ENCODE results near the gene UBTF.
"Not testable (repeated sequence)": the region's sequence is repeated elsewhere in the genome, so short reads cannot be mapped to it uniquely, and the experiment has no call there.

The UBTF gene

DNA sequence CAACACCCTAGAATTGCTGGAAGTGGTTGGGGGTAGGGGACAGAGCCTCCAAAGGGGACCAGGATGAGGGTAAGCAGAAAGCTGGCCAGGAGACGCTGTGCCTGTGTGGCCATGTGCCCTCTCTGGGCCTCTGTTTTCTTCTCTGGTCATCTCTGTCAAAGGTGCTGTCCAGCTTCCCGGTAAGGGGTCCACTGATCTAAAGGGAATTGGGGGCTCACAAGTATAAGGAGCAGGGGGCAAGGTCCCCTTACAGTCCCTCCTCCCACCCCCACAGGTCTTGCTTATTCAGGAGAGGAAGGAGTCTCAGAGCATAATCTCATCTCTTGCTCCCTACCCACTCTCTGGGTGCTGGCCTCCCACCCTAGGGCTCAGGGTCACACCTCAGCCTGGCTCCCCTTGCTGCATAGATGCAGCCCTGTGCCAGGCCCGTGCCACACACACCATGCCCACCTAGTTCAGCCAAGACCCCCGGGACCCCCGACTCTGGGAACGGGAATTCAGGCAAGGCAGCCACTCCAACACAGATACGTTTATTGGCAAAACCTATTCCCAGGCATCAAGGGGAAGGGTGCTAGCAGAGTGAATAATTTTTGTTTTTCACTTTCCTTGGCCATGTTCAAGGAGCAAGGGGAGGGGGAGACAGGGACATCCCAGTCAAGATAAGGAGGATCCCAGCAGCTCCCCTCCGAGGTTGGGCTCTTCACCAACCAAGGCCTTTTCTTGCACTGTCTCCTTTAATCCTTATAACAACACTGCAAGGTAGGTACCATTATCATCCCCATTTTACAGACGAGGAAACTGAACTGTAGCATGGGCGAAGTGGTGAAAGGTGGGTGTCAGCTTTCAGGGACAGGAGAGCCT is 28.6 kb upstream of the UBTF start:
- no peak for DNase-seq (ENCODE audit: low read depth)

DNA sequence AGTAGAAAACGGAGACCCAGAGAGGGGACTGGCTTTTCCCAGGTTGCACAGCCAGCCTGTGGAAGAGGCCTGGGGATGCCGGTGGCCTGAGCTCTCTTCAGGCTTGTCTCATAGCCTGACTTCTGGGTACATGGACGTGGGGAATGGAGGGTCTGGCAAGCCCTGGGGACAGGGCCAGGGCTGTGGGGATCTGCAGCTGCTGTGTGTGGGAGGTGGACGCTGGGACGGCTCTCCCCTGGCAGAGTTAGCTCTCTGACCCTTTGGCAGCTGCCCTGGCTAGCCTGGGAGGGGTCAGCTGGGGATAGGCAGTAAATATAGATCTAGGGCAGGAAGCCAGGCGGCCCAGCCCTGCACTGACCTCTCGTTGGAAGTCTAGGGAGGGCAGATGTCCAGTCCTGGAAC is 28.0 kb upstream of the UBTF start:
- no peak for DNase-seq (ENCODE audit: low read depth)

DNA sequence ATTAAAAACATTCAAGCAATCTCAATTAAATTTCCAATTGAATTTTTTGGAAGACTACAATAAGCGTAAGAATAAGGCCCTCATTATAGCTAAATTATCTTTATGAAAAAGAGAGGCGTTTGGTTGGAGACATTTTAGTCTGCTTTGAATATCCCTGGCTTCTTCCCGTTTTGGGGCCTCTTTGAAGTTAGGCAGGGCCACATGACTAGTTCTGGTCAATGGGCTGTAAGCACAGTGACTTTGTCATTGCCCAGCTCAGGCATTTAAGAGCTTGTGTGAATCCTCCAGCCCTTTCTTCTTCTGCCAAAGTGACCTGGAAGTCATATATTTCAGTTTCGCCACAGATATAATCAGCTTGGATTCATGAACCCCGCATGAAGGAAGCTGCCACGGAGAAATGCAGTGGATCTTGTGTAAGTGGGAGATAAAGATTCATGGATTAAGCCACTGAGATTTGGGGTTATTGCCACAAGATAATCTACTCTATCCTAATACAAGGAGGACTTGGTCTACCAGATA is 21.7 kb upstream of the UBTF start:
- peak; percentile 13 for DNase-seq (ENCODE audit: low read depth)

DNA sequence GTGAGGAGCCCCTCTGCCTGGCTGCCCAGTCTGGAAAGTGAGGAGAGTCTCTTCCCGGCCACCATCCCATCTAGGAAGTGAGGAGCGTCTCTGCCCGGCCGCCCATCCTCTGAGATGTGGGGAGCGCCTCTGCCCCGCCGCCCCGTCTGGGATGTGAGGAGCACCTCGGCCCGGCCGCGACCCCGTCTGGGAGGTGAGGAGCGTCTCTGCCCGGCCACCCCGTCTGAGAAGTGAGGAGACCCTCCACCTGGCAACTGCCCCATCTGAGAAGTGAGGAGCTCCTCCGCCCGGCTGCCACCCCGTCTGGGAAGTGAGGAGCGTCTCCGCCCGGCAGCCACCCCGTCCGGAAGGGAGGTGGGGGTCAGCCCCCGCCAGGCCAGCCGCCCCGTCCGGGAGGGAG is 18.4 kb upstream of the UBTF start:
- not testable (repeated sequence) for DNase-seq (ENCODE audit: low read depth)

DNA sequence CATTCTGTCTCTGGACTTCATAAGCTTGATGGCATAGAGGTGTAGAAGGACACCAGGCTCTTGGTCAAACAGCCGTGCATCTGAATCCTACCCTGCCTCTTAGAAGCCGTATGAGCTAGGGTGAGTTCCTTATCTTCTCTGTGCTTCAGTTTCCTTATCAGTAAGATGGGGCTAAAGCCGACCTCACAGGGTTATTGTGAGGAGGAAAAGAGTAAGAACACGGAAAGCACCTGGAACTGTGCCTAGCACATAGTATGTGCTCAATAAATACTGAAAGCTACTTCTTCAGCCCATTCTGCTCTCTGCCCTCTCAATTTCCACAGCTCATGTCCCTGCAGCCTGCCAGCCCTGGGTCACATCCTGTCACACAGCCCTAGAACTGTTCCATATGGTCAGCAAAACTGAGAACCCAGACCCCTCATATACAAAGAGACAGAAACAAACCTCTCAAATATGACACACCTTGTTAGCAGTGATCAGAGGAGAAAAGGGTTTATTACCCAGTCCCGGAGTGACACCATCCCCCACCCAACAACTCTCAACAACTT is 17.0 kb upstream of the UBTF start:
- DNase-seq (ENCODE audit: low read depth), result no peak

DNA sequence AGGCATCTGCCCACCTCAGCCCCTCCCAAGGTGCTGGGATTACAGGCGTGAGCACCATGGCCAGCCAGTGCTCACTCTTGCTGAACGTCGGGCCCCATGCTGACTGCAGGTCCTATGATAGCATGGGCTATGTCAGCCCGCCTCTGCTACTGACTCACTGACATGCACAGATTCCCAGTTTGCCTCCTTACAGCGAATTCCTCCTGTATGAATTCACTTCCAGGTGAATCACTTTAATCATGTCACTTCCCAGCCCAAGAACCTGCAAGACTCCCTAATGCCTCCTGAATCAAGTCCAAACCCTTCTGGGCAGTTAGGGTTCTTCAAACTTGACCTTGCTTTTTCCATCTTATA is 16.1 kb upstream of the UBTF start:
- DNase-seq (ENCODE audit: low read depth), result peak; percentile 80

DNA sequence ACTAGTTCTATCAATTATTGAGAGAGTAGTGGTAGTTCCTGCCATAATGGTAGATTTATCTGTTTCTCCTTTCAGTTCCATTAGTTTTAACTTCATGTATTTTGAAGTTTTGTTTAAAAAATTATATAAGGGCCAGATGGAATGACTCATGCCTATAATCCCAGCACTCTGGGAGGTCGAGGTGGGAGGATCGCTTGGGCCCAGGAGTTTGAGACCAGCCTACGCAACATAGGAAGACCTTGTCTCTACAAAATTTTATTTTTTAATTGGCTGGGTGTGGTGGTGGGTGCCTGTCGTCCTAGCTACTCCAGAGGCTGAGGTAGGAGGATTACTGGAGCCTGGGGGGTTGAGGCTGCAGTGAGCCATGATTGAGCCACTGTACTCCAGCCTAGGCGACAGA is 14.1 kb upstream of the UBTF start:
- no peak for DNase-seq (ENCODE audit: low read depth)

DNA sequence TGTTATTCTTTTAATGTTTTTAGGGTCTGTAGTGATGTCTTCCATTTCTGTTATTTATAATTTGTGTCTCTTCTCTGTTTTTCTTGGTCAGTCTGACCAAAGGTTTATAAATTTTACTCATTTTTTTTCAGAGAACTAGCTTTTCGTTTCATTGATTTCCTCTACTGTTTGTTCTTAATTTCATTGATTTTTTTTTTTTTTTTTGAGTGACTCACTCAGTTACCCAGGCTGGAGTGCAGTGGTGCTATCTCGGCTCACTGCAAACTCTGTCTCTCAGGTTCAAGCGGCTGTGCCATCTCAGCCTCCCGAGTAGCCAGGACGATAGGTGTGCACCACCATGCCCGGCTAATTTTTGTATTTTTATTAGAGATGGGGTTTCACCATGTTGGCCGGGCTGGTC is 12.6 kb upstream of the UBTF start:
- no peak for DNase-seq (ENCODE audit: low read depth)

DNA sequence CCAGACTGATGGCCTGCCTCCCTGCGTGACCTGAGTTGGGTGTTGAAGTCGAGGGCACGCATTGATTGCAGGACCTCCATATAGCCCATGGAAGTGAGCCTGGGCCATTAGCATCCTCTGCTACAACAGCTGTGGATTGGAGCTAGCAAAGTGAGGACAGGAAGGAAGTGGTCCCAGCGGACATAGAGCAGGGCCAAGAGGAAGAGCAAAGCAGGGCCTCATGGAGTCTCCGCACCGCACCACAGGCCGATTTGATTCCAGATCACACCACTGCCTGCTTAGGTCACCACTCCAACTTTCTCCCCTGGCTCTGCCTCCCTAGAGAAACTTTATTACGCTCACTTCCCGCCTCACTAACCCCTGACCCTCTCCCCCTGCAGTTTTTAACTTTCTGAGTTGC is 10.7 kb upstream of the UBTF start:
- no peak for DNase-seq (ENCODE audit: low read depth)

DNA sequence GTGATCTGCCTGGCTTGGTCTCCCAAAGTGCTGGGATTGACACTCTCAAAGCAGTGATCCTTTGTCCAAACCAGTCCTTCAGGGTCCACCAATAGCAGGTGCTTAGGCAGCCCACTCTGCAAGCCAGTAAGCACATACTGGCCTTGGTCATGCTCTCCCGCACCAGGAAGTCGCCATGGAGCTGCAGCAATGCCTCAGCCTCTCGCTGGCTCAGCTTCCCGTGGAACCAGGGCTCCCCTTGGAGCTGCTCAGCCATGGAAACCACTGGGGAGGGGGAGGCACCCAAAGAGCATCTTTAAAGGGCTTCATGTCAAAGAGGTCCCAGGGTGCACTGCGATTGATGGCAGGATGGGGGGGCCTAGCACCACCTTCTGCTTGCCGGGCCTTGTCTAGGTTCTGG is 9.6 kb upstream of the UBTF start:
- no peak for DNase-seq (ENCODE audit: low read depth)

DNA sequence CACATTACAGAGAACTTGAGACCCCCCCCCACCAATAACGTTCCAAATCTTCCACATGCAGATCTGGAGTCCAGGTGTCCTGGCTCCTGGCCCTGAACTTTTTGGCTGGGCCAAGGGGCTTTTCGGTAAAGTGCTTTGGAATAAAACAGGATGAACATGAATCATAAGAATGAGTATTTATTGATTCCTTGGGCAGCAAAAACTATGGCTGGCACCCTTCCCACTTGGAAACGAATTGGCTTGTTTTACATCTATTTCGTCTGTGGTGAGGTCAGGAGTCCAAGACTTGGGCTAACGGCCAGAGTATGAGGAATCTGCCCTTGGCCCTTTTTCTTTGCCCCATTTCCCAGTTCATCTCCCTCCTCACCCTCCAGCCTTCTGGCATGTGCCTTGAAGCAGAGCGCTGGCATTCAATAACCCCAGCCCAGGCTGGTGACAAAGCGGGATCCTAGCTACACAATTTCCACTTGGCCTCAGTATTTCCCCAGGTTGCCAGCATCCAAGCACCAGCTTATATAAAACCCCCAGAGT is 4.1 kb upstream of the UBTF start:
- DNase-seq (ENCODE audit: low read depth), result no peak

DNA sequence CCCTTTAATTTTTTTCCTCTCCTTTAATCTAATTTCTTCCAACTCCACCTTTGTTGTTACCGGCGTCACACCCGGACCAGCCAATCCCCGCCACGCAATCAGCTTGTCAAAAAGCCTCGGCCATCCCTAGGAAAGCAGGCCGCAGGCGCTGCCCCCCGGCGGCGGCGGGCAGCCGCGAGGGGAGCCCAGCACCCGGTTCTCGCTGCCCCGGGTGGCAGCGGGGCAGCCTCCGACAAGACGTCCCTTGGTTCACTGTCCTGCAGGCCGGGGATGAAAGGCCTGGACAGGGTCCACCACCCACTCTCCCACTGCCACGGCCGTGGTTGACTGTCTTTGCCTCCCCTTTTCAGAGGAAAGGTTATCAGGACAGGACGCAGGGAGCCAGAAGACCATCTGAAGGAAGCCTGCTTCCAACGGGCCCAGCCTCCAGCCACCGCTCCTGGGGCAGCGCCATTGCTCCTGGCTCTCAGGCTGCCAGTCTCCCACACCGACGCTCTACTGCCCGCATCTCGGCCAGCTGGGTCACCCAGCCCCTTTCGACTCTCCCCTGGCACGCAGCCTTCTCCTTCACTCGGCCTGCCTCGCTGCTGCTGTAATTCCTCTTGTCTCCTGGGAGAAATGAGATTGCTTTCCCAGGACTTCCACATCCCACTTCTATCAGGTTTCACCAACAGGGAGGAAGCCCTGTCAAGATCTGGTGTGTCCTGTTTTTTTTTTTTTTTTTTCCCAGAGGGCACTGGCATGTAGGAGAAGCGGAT is 2.8 kb upstream of the UBTF start:
- DNase-seq (ENCODE audit: low read depth), result peak; percentile 69

DNA sequence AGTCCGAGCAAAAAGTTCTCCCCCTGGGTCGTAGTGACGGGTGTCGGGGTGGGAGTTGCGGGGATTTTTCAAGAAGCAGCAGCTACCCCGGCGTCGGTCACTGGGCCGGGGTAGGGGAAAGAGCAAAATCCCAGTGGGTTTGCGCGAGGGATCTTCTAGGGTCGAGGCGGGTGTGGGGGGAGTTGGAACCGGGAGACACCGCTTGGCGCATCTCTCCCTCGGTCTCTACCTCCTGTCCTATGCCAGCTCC is 2.3 kb upstream of the UBTF start:
- DNase-seq (ENCODE audit: low read depth), result no peak

DNA sequence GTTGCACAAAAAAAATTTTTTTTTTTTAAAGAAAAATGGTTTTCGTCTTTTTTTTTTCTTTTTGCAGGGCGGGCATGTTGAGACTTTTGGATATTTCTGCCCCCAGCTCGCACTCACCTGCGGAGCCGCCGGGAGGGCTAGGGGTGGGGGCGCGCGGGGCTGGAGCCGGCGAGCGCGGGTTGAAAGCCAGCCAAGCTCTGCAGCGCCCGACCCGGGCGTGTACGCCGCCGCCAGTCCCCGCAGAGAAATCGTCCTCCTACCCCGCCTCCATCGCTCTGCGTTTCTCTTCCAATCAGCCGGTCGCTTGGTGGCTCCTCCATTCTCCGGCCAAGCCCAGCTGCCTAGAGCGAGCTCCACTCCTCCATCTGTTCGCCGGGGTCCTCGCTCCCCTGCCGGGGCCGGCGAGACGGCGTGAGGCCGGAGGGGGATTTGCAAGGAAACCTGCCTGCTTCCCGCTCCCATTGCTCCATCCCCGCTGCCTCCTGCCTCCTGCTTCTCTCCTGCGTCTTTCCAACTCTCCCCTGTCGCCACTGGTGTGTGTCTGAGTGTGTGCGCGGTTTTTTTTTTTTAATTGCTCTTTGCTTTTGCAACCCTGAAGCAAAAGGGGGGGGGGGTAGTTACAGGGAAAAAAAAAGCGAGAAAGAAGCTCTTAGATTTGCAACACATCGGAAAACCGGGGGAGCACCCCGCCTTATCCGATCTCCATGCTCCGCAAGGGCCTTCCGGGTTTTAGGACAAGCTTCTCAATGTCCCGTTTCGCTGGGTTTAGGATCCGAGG is 1.8 kb upstream of the UBTF start:
- DNase-seq (ENCODE audit: low read depth), result peak; percentile 81

DNA sequence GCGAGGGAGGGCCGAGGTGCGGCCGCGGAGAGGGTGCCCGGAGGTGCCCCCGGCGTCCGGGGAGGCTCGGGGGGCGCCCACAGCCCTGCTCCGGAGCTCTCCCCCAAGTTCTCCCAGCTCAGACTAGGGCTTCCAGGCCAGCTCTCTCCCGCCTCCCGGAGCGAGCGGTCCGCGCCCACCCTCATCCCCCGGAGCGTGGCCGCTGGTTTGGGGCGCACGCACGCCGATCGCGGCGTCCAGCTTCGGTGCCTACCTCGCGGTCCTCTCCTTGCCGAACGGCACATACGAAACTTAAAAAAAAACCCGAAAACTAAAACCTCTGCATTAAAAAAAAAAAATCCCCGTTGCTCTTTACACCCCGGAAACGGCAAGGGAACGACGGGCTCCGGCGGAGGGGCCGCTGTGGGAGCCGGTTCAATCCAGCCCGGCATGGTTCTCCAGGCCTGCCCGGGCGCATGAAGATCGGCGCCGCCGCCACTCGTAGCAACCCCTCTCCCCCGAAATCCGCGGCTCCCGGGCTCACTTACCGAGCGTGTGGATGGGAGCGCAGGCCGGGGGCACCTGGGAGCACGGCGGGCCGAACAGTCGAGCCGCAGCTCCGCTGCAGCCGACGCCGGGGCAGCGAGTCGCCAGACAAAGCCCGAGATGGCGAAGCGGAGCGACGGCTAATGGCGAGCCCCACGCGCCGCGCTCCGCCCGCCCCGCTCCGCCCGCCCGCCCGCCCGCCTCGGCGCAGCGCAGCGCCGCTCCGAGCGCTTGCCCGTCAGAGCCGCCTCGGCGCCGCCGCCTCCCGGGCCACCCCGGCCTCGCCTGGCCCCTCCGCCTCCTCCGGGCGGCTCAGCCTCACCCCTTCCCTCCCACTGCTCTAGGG is 973 bp upstream of the UBTF start:
- peak; percentile 54 for DNase-seq (ENCODE audit: low read depth)

DNA sequence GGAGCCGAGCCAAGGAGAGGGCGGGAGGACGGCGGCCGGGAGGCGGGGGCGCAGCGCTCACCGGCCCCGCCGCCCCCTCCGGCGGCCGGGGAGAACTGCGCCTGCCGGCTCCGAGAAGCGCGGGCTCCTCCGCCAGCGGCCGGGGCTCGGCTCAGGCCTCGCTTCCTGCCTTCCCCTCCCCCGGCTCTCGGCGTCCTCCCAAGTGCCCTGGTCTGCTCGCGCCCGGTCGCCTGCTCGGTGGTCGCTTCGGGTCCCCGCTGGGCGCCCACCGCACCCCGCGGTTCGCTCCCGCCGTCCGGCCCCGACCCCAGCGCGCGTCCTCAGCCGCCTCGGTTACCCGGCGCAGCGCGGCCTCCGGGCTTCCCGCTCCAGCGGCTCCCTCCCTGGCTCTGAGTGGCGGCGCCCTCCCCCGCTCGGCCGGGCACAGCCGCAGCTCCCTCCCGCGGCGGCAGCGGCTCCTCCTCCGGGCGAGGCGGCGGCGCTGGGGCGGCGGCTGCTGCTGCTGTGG is 313 bp downstream of the UBTF start:
- peak; percentile 58 for DNase-seq (ENCODE audit: low read depth)

DNA sequence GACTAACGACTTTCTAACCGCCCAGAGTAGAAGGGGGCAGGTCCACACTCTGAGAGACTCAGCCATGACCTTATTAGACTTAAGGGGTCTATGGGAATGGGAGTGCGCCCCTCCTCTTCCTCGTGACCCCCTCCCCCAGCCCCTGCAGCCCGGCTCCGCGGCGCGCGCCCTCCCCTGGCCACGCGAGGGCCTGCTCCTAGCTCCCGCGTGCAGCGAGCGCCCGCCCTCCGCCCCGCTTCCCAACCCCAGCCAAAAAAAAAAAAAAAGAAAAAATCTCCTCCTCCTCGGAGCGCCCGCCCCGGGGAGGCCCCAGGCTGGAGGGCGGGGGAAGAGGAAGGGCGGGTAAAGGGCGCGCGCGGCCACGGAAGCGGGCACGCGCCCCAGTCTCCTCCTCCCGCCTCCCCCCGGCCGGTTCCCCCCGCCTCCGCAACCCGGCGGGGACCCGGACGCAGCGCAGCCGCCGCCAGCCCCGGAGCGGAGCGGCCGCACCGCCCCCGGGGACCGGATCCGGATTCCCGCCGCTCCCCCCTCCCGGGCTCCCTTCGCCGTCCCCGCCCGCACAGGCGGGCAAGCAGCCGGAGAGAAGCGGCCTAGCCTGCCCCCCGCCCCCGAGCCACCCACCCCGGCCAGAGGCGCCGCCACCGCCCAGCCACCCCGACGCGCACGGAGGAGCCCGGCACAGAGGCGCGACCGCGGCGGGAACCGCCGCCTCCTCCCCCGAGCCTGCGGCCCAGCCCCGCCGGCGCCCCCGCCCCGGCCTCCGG is 949 bp downstream of the UBTF start:
- DNase-seq (ENCODE audit: low read depth), result peak; percentile 81

DNA sequence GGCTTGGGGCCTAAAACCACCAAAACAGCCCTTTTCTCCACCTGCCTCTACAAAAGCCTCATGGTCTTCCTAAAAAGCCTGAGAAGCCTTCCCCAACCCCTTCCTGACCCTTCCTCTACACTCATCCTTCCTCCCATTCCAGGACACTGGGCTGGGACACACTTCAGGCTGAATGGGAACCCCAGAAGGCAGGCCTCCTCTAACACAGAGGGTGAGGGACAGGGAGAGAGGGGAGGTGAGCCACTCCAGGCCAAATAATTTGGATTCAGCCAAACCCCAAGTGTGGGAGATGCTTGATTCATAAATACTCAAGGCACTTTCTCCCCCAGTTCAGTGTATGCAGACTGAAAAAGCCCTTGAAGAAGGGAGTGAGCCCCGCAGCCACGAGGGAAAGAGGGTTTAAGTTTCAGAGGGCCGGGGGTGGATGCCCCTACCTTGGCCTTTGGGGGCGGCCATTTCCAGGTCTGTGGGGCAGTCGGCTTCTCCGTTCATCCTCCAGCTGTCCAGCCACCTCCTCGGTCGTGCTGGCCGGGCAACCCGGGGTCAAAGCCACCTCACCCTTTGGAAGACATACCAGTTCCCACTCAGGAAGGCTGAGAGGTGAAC is 1.6 kb downstream of the UBTF start:
- DNase-seq (ENCODE audit: low read depth), result no peak

DNA sequence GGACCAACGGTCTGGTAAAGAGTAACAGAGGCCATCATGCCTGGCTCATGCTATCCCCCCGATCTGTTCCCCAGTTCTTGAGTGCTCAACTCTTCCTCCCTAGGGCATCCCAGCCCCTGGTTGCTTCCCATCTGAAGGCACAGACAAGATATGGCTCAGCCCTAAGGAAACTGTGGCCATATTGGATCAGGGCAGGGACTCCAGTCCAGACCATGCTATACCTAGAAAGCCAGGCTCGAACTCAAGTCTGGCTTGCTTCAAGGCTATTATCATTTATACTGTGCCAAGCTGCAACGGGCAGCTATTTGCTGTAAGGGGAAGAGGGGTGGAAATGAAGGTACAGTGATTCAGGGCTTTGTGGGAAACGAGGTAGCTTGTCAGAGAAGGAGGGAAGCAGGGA is 2.8 kb downstream of the UBTF start:
- DNase-seq (ENCODE audit: low read depth), result no peak

DNA sequence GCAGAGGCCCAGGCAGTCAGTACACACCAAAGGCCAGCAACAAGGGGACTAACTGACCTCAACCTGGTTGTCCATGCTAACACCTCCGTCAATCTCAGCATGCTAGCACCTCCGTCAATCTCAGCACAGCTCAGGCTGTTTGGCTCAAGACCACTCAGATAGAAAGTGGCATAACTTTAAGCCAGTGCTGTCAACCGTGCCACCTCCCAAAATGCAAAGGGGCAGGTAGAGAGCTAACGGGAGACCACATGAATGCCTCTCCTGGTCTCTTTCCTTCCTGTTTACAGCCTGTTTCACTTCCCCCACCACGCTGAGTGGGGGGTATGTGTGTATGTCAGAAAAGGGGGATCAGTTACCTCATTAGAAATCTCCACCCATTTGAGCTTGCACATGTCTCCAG is 3.3 kb downstream of the UBTF start:
- no peak for DNase-seq (ENCODE audit: low read depth)
